GM12872 (cell line): ENCODE results near the gene SLC7A6.

Experiments used
- TF ChIP-seq, protein P1 (sequence below): IDR thresholded peaks from 3 replicates; pipeline ENCODE4 v1.5.1; 2011; ENCODE audit warnings: low read depth, mild to moderate bottlenecking, low read length, moderate library complexity; ENCODE audit not compliant: insufficient read depth

Gene SLC7A6

DNA sequence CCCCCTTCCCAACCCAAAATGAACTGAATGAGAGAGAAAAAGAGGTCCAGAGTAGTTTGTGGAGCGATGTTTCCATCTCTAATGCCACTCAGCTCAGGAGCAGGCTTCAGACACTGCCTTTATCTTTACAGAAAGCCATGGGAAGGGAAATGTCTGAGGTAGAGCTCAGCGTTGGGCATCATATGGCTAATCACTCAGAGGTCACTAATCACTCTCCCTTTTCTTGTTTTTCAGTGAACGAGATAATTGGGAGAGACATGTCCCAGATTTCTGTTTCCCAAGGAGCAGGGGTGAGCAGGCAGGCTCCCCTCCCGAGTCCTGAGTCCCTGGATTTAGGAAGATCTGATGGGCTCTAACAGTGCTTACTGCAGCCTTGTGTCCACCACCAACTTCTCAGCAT is 38.2 kb upstream of the SLC7A6 start:
- TF ChIP-seq, protein P1, sequence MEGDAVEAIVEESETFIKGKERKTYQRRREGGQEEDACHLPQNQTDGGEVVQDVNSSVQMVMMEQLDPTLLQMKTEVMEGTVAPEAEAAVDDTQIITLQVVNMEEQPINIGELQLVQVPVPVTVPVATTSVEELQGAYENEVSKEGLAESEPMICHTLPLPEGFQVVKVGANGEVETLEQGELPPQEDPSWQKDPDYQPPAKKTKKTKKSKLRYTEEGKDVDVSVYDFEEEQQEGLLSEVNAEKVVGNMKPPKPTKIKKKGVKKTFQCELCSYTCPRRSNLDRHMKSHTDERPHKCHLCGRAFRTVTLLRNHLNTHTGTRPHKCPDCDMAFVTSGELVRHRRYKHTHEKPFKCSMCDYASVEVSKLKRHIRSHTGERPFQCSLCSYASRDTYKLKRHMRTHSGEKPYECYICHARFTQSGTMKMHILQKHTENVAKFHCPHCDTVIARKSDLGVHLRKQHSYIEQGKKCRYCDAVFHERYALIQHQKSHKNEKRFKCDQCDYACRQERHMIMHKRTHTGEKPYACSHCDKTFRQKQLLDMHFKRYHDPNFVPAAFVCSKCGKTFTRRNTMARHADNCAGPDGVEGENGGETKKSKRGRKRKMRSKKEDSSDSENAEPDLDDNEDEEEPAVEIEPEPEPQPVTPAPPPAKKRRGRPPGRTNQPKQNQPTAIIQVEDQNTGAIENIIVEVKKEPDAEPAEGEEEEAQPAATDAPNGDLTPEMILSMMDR, result no peak

DNA sequence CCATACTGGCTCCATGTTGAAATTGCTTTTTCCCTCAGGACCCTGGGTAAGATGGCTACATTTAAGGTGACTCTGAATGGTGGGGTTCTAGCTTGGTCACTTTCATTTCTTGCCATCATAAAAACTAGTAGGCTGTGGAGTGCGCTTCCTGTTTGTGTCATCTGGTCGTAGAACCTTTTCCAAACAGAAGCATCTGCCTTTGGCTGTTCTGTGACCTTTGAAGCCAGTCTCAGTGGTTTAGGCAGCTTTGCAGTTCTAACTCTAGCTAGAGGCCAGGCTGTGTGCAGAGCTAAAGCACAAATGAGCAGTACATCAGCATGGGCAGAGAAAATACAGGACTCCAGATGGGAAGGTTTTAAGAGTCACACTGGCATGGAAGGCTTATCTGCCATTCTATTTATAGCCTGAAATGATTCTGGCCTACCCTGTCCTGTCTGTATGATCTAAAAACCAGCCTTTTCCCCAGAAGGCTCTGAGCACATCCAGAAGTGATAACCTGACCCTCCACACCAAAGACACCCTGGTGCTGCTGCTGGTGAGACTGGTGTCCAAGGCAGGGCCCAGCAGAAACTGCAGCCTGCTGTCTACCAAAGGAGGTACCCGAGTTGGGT is 37.0 kb upstream of the SLC7A6 start:
- TF ChIP-seq, protein P1, result no peak

DNA sequence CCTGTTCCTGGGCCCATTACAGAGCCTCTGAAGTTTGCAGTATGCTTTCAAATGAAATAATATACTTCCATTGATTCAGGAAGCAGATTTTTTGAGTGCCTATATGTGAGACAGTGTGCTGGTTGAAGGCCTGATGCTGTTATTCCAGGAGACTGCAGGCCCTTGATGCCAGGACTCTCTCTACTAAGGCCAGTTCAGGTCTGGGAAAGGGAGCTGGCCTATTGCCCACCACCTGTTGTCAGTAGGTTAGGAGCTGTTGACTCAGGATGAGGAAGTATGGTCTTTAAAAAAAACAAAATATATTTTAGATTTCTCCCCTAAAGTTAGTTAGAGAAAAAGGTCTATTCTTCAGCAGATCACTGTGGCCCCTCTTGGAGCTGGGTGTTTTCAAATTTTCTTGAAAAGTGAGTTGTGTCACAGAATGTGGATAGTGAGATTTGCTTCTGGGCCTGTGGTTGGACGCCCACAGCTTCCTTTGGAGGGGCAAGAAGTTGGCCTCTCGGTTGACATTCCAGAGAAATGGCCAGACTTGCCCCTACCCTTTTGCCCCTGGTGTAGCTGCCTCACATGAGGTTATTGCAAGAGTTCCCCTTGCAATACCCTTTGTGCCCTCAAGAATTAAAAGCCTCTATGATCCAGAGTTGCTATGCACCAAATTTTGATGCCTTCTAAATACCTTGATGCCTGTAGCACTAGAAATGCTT is 36.3 kb upstream of the SLC7A6 start:
- TF ChIP-seq, protein P1, result no peak

DNA sequence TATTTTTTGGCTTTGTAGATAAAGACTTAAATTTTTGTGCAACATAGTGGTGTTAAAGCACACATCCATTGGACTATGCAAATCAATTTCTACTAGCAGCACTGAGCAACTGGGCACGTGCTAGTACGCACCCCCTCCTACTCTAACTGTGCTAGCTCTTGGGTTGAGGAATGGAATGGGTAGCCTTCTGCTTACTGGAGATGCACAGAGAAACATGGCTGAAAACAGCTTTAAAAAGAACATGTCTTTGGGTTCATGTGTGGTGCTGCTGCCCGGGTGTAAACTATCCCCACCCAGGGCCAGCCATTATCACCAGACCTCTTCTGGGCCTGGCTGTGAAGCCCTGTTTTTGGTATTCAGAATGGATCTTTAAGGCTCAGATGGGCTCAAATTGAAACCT is 35.7 kb upstream of the SLC7A6 start:
- TF ChIP-seq, protein P1, result no peak

DNA sequence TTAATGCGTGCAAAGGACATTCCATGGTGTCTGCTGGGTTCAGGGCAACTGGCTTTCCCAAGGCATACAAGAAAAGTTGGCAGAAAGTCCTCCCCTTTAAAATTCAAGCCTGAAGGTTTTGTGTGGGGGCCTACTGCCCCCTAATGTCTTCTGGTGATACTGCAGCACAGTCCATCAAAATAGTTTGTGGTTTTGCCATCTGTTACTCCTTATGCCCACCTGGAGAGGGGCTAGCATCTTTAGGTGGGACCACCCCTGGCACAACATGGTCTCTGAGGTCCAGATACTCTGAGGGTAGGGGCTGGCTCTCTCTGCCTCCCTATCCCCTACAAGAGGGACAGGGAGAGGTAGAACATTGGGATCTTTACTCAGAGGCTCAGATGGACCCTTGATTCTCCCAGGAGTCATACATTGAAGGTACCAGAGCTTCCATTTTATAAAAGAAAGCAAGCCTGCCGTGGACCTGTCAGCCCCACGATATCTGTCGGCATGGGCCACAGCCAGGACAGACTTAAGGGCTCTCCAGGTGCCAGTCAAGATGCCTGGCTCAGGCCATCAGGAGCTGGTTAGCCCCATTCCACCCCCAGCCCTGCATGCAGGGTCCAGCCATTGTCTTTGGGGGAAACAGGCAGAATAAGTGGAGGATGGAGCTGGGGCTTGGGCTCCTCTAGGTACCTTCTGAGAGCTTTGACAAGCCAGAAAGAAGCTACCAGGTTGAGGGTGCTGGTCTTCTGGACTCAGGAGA is 34.7 kb upstream of the SLC7A6 start:
- TF ChIP-seq, protein P1, result peak; percentile 88

DNA sequence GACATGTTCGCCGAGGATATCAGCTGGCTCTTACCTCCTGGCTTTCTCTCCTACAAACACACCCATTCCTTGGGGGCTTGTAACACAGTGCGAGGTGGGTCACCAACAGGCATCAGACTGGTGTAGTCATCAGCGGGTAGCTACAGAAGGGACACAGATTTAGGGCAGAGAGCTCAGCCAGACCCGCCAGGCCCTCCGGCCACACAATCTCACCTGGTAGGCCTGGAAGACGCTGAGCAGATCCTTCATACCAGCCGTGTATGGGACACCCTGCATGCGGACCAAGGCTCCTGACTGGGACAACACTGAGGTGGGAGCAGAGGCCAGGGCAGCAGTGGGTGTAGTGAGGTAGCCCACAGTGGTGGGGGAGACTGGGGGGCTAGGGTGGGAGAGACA is 34.2 kb upstream of the SLC7A6 start:
- TF ChIP-seq, protein P1, result no peak

DNA sequence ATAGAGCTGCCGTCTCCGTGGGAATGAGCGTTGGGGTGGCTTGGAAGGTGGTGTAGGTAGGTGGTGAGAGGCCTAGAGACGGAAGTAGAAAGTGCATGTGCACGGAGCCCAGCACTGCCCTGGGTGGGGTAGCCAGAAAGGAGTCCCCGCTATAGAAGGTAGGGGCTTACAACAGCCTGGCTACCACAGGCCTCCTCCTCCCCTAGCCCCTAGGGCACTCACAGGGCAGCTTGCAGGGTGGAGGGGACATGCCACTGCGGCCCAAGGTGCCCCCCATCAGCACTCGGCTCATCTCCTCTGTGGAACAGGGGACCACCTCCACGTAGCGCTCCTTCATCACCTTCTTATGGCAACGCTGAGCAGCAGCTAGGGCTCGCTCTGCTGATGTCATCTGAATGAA is 33.4 kb upstream of the SLC7A6 start:
- TF ChIP-seq, protein P1, result no peak
